ENCODE measurements around the gene FAM237B. TPM values are rescaled to one million over a fixed set of nuclear protein-coding genes. Genes with fewer than 3 reads are reported as not detected.

Gene FAM237B
- total RNA-seq, 1 donor from 2014 or later, result not detected

DNA sequence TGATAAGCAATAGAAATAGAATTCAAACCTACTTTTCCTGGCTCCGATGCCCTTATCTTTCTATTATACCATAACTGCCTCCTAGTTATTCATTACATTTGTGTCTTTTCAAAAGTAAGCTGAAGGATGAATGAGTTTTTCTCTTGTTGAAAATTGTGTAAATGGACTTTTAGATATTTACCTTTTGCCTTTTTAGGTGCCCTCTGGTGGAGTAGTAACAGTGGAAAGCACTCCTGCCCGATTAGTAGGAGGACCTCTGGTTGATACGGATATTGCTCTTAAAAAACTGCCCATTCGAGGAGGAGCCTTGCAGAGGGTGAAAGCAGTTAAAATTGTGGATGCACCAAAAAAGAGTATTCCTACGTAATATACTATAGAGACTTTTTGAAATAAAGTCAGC is 11.2 kb downstream of the FAM237B start:
- Mint-ChIP-seq H3K27ac (no peak overlapping the region), H3K9me3 (no peaks in the 10 kb centered on the region), H3K4me3 (no peak overlapping the region), H3K36me3 (no peaks in the 10 kb centered on the region), H3K4me1 (ENCODE audit: unreplicated experiment) (no peaks in the 10 kb centered on the region), H3K27me3 (no peaks in the 10 kb centered on the region)
- DNase-seq (ENCODE audit: extremely low spot score, unreplicated experiment), result no peak
- TF ChIP-seq, protein P1, sequence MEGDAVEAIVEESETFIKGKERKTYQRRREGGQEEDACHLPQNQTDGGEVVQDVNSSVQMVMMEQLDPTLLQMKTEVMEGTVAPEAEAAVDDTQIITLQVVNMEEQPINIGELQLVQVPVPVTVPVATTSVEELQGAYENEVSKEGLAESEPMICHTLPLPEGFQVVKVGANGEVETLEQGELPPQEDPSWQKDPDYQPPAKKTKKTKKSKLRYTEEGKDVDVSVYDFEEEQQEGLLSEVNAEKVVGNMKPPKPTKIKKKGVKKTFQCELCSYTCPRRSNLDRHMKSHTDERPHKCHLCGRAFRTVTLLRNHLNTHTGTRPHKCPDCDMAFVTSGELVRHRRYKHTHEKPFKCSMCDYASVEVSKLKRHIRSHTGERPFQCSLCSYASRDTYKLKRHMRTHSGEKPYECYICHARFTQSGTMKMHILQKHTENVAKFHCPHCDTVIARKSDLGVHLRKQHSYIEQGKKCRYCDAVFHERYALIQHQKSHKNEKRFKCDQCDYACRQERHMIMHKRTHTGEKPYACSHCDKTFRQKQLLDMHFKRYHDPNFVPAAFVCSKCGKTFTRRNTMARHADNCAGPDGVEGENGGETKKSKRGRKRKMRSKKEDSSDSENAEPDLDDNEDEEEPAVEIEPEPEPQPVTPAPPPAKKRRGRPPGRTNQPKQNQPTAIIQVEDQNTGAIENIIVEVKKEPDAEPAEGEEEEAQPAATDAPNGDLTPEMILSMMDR (conservative IDR thresholded peaks at IDR 0.05), result no peak

DNA sequence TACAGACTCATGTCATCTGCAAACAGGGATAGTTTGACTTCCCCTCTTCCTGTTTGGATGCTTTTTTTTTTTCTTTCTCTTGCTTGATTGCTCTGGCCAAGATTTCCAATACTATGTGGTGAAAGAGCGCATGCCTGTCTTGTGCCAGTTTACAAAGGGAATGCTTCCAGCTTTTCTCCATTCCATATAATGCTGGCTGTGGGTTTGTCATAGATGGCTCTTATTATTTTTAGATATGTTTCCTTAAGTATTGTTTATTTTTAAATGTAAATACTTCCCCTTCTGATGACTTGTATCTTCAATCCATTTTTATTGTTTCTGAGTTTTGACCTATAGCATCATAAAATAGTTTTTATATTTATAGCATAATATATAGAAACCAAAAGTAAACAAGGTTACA is 17.9 kb downstream of the FAM237B start:
- Mint-ChIP-seq H3K9me3 (no peaks in the 10 kb centered on the region), H3K27me3 (no peaks in the 10 kb centered on the region), H3K4me1 (ENCODE audit: unreplicated experiment) (no peaks in the 10 kb centered on the region), H3K4me3 (no peak overlapping the region), H3K27ac (no peak overlapping the region), H3K36me3 (peaks cover 3% of the 10 kb centered on the region)
- TF ChIP-seq, protein P1 (conservative IDR thresholded peaks at IDR 0.05), result no peak
- DNase-seq (ENCODE audit: extremely low spot score, unreplicated experiment), result no peak

DNA sequence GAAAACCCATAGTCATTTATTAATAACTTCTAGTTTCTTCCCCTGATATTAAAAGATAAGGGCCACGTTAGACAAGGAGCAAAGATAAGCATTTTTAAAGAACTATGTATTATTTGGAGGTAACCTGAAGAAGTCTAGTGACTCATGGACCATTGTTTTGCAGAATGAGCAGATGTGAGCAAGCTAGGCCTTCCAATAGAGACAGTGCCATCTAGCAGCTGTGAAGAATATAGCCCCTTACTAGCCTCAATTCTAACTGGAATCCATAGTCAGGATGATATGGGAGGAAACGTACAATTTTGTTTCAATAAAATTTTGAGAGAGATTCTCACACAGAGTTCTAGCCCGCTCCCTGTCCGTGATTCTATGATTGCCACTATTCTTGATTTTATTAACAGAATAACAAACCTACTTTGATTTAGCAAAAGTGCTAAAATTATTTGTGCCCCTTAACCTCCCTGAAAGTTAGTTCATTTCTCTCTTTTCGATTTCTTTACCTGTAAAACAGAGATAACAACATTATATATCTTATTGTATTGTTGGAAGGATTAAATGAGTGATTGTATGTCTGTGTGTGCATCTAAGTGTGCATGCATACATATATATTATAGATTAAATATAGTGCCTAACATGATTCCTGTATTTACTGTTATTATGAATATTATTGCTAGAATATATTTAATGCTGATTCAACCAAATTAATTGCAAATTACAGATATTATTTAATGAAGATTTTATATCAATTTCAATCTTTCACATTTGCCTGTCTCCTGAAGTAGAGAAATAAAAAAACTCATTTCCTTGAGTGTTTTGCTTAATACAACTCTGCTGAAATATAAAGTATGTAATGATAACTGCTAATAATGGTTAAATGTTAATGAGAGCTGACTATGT is 22.7 kb downstream of the FAM237B start:
- Mint-ChIP-seq H3K9me3 (no peaks in the 10 kb centered on the region), H3K4me3 (no peak overlapping the region), H3K4me1 (ENCODE audit: unreplicated experiment) (peaks cover 4% of the 10 kb centered on the region), H3K36me3 (peaks cover 6% of the 10 kb centered on the region), H3K27me3 (no peaks in the 10 kb centered on the region), H3K27ac (no peak overlapping the region)
- DNase-seq (ENCODE audit: extremely low spot score, unreplicated experiment), result no peak
- TF ChIP-seq, protein P1 (conservative IDR thresholded peaks at IDR 0.05), result peak; percentile 65

DNA sequence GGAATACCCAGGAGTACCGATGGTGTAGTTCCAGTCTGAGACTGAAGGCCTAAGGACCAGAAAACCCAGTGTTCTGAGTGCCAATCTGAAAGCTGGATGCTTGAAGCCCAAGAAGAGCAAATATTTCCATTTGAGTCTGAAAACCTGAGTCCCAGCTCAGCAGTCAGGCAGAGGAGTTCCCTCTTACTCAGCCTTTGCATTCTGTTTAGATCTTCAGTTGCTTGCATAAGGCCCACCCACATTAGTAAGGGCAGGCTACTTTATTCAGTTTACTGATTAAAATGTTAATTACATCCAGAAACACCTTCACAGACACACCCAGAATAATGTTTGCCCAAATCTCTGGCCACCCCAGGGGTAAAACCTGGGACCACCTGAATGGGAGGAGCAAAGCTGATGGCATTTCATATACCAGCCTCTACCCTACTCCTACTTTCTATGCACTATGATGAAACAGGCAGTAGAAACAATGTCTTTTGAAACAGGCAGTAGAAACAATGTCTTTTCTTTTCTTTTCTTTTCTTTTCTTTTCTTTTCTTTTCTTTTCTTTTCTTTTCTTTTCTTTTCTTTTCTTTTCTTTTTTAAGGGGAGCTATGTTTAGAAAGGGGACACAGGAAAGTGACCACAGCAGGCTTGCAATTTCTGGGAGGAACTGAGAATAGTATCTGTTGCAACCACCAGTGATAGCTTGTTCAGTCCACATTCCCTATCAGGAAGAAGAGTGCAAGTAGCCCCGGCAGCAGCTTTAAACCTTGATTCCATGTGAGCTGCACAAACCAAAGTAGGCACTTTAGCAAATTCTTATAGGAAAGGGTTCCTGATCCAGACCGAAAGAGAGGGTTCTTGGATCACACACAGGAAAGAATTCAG is 30.6 kb downstream of the FAM237B start:
- Mint-ChIP-seq H3K9me3 (no peaks in the 10 kb centered on the region), H3K27ac (no peak overlapping the region), H3K4me1 (ENCODE audit: unreplicated experiment) (no peaks in the 10 kb centered on the region), H3K36me3 (peaks cover 15% of the 10 kb centered on the region), H3K27me3 (no peaks in the 10 kb centered on the region), H3K4me3 (no peak overlapping the region)
- TF ChIP-seq, protein P1 (conservative IDR thresholded peaks at IDR 0.05), result no peak
- no peak for DNase-seq (ENCODE audit: extremely low spot score, unreplicated experiment)

DNA sequence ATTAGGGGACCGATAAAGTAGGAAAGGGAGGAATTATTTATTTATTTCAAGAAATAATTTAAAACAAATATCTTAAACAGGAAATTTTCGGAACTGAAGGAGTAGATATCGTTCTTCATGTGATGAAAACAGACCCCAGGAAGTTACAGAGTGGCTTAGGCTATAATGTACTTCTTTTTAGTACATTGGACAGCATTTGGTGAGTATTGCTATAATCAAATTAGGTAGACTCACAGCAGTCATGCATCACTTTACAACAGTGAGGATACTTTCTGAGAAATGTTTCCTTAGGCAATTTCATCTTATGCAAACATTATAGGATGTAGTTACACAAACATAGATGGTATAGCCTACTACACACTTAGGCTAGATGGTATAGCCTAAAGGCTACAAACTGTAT is 33.0 kb downstream of the FAM237B start:
- Mint-ChIP-seq H3K27ac (no peak overlapping the region), H3K9me3 (no peaks in the 10 kb centered on the region), H3K36me3 (peaks cover 10% of the 10 kb centered on the region), H3K27me3 (no peaks in the 10 kb centered on the region), H3K4me1 (ENCODE audit: unreplicated experiment) (no peaks in the 10 kb centered on the region), H3K4me3 (no peak overlapping the region)
- no peak for DNase-seq (ENCODE audit: extremely low spot score, unreplicated experiment)
- TF ChIP-seq, protein P1 (conservative IDR thresholded peaks at IDR 0.05), result no peak
